Astrocyte (in vitro differentiated cells and primary cell): ENCODE measurements around the gene RHOB. TPM values are rescaled to one million over a fixed set of nuclear protein-coding genes. Genes with fewer than 3 reads are reported as not detected.

Experiments
- DNase-seq: peaks from one replicate; pipeline ENCODE4 v3.0.0-alpha.2; 2010; ENCODE audit warnings: low read depth
- FAIRE-seq: peaks from 2 replicates; lab custom pipeline; 2011; peaks lifted over from hg19 to GRCh38; lab: Jason Lieb, UNC
- H2AFZ ChIP-seq: 2 replicates; pipeline ENCODE4 v1.6.0; 2012; ENCODE audit warnings: low read depth, low read length, inconsistent platforms
- H3K27ac ChIP-seq: 2 replicates; pipeline ENCODE4 v1.5.1; 2011; ENCODE audit warnings: low read depth, low read length, inconsistent platforms
- H3K27me3 ChIP-seq: 2 replicates; pipeline ENCODE4 v1.6.0; 2011; ENCODE audit warnings: low read length, inconsistent platforms; ENCODE audit not compliant: insufficient read depth
- H3K36me3 ChIP-seq: 2 replicates; pipeline ENCODE4 v1.5.1; 2011; ENCODE audit warnings: low read length, inconsistent platforms; ENCODE audit not compliant: insufficient read depth
- H3K4me1 ChIP-seq: 2 replicates; pipeline ENCODE4 v1.5.1; 2011; ENCODE audit warnings: low read length, inconsistent platforms; ENCODE audit not compliant: insufficient read depth
- H3K4me2 ChIP-seq: 2 replicates; pipeline ENCODE4 v1.6.0; 2012; ENCODE audit warnings: low read length, inconsistent platforms
- H3K4me3 ChIP-seq: 2 replicates; pipeline ENCODE4 v1.5.1; 2011; ENCODE audit warnings: low read depth, mild to moderate bottlenecking, low read length, inconsistent platforms; ENCODE audit not compliant: insufficient read depth
- H3K79me2 ChIP-seq: 2 replicates; pipeline ENCODE4 v1.6.0; 2012; ENCODE audit warnings: mild to moderate bottlenecking, low read length, inconsistent platforms; ENCODE audit not compliant: insufficient read depth
- H3K9ac ChIP-seq: 2 replicates; pipeline ENCODE4 v1.6.0; 2012; ENCODE audit warnings: mild to moderate bottlenecking, low read length, inconsistent platforms
- H3K9me3 ChIP-seq: 2 replicates; pipeline ENCODE4 v1.5.1; 2012; ENCODE audit warnings: low read depth, mild to moderate bottlenecking, low read length, inconsistent platforms; ENCODE audit not compliant: insufficient read depth
- H4K20me1 ChIP-seq: 2 replicates; pipeline ENCODE4 v1.6.0; 2012; ENCODE audit warnings: low read length, inconsistent platforms; ENCODE audit not compliant: insufficient read depth
- H3K27ac Mint-ChIP-seq: one replicate; pipeline ENCODE4 v1.8.0; 2021; ENCODE audit warnings: mild to moderate bottlenecking, mixed read lengths; ENCODE audit not compliant: unreplicated experiment
- H3K27me3 Mint-ChIP-seq: one replicate; pipeline ENCODE4 v1.8.0; 2021; ENCODE audit warnings: low read depth, mixed read lengths; ENCODE audit not compliant: unreplicated experiment
- H3K36me3 Mint-ChIP-seq: one replicate; pipeline ENCODE4 v1.8.0; 2021; ENCODE audit warnings: low read depth, mixed read lengths; ENCODE audit not compliant: unreplicated experiment
- H3K4me1 Mint-ChIP-seq: one replicate; pipeline ENCODE4 v1.8.0; 2021; ENCODE audit warnings: low read depth, mixed read lengths; ENCODE audit not compliant: unreplicated experiment
- H3K4me3 Mint-ChIP-seq: one replicate; pipeline ENCODE4 v1.8.0; 2021; ENCODE audit warnings: mild to moderate bottlenecking, moderate library complexity, mixed read lengths; ENCODE audit not compliant: unreplicated experiment
- H3K9me3 Mint-ChIP-seq: one replicate; pipeline ENCODE4 v1.8.0; 2021; ENCODE audit warnings: mild to moderate bottlenecking, mixed read lengths; ENCODE audit not compliant: unreplicated experiment
- EZH2 ChIP-seq: IDR thresholded peaks from 2 replicates; pipeline ENCODE4 v1.6.1; 2012; ENCODE audit warnings: mild to moderate bottlenecking, low read length, inconsistent platforms; ENCODE audit not compliant: insufficient read depth
- total RNA-seq: library from RNA; stranded (reverse); gene quantifications from 2 replicates; pipeline ENCODE4 v1.2.1, GENCODE V29; 2021
- TF ChIP-seq, protein P1 (sequence below): IDR thresholded peaks from 2 replicates; pipeline ENCODE4 v1.5.1; 2011; ENCODE audit warnings: low read depth, mild to moderate bottlenecking, inconsistent platforms, low read length, moderate library complexity; ENCODE audit not compliant: insufficient read depth

RHOB gene
- total RNA-seq, 1 donor from 2014 or later: 161 TPM

DNA sequence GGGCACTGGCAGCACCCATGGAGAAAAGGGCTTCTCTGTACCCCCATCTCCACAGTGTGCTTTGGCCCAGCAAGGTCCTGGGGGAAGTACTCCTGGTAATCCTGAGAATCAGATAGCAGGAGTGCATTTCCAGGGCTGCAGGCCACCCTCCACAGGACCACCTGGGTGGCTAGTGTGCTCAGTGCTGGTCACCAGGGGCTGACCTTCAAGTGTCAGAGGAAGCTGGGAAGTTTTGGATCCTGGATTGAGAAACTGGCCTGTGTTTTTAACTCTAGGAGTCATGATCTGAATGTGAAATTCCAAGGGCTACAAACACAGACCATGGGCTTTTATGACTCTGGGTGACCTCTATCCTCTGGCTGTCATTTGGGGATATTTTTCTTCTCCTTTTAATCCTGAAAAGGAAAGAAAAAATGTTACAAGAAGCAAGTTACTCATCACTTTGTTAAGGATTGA lies 9.3 kb downstream of the RHOB start:
- Histone ChIP-seq H3K36me3 (no peaks in the 10 kb centered on the region), H3K4me1 (peaks cover 4% of the 10 kb centered on the region), H3K27ac (no peak overlapping the region), H3K4me3 (no peak overlapping the region), H3K27me3 (no peaks in the 10 kb centered on the region), H2AFZ (no peak overlapping the region), H4K20me1 (no peaks in the 10 kb centered on the region), H3K4me2 (no peak overlapping the region), H3K9me3 (no peaks in the 10 kb centered on the region), H3K9ac (no peak overlapping the region), H3K79me2 (no peaks in the 10 kb centered on the region)
- DNase-seq (no peak), FAIRE-seq (no peak)
- Mint-ChIP-seq H3K4me3 (no peak overlapping the region), H3K27me3 (no peaks in the 10 kb centered on the region), H3K4me1 (peaks cover 21% of the 10 kb centered on the region), H3K27ac (no peak overlapping the region), H3K36me3 (peaks cover under 1% of the 10 kb centered on the region), H3K9me3 (no peaks in the 10 kb centered on the region)
- TF ChIP-seq, protein P1, sequence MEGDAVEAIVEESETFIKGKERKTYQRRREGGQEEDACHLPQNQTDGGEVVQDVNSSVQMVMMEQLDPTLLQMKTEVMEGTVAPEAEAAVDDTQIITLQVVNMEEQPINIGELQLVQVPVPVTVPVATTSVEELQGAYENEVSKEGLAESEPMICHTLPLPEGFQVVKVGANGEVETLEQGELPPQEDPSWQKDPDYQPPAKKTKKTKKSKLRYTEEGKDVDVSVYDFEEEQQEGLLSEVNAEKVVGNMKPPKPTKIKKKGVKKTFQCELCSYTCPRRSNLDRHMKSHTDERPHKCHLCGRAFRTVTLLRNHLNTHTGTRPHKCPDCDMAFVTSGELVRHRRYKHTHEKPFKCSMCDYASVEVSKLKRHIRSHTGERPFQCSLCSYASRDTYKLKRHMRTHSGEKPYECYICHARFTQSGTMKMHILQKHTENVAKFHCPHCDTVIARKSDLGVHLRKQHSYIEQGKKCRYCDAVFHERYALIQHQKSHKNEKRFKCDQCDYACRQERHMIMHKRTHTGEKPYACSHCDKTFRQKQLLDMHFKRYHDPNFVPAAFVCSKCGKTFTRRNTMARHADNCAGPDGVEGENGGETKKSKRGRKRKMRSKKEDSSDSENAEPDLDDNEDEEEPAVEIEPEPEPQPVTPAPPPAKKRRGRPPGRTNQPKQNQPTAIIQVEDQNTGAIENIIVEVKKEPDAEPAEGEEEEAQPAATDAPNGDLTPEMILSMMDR: no peak

DNA sequence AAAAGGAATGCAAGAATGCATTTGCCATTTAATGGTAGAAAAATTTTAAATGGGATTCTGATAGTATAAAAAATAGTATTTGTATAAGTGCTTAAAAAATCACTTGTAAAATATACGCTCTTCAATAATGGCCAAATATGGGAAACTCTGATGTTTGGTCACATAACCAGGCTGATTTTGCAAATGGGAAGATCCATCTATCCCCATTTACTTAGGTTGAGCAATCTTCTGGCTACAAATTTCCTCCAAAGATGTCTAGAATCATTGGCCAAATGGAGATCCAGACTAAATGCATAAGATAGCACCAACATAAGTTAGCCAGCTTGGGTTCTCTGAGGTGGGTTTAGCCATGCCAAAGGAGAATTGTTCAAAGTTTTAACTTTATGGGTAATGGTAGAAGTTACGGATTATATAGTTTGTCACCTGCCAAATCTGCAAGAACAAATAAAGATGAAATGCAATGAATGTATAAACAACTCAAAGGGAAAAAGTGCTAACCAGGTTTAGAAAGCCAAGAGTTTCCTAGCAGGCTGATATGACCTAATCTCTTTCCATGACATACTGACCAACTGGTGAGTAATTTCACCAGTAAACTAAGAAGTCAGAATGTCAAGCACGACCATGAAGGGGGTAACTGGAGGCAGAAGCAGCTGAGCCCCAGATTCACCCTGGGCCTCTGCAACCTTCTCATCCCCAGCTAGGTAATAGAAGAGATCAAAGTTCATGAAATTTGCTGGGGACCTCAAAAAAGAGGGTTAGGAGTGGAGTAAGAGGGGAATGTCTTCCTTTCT lies 10.0 kb downstream of the RHOB start:
- Histone ChIP-seq H3K9ac (no peak overlapping the region), H3K27ac (no peak overlapping the region), H3K79me2 (no peaks in the 10 kb centered on the region), H3K4me3 (no peak overlapping the region), H3K36me3 (no peaks in the 10 kb centered on the region), H2AFZ (no peak overlapping the region), H3K27me3 (no peaks in the 10 kb centered on the region), H4K20me1 (no peaks in the 10 kb centered on the region), H3K4me1 (peaks cover 4% of the 10 kb centered on the region), H3K9me3 (no peaks in the 10 kb centered on the region), H3K4me2 (no peak overlapping the region)
- Mint-ChIP-seq H3K36me3 (peaks cover 1% of the 10 kb centered on the region), H3K4me3 (no peak overlapping the region), H3K9me3 (peaks cover 4% of the 10 kb centered on the region), H3K27ac (peak overlapping the region; percentile 31), H3K27me3 (no peaks in the 10 kb centered on the region), H3K4me1 (peaks cover 14% of the 10 kb centered on the region)
- no peak for FAIRE-seq
- TF ChIP-seq, protein P1: no peak
- TF ChIP-seq EZH2: no peak
- peak; percentile 59 for DNase-seq
